Measurements from ENCODE around the gene STK32C.

STK32C gene

DNA sequence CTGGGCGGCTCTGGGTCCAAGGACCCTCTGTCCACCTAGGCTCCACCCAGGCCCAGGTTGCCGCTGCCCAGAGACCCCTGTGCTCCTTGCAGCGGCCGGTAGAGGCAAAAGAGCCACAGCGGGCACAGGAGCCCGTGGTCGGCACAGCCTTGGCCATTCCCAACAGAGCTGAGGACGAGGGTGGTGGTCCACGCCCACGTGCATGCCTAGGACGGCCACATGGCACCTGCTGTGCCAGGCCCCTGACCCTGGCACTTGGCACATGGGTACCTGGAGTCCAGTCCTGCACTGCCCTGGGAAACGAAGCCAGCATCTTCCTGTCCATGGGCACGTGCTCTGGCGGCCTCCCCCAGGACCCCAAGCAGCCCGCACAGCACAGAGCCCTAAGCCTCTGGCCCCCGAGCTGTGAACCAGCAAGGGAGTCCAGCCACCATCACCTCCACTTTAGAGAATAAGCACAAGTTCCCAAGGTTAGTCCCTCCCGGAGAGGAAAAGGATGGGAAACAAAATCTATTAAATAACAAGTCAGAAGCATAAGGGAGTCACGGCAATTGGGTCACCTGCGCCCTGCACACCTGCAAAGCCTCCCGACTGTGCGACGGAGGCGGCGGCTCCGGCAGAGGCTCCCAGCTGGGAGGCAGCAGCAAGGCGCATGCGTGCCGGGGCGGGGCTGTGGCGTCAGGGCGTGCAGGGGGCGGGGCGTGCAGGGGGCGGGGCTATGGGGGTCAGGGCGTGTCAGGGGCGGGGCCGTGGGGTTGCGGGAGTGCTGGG, 59.1 kb downstream of the STK32C start:
- DNase-seq (ENCODE audit: low read depth in 2 of 2), result peak; percentile 26 to 61

DNA sequence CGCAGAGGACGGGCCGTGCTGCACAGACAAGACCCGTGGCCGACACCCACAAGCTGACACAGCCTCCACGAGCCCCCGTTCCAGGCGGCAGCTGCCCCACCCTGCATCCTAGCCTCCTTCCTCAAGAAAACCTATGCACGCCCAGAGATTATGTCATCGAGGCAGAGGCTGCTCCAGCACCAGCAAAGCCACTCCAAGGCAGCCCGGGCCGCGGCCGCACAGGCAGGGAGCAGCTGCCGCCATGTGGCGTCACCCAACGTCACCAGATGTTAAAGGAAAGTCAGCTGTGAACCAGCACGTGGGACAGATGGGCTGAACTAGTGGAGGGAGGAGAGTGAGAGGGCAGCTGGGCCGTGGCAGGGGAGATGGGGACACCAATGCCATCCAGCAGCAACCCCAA, 59.8 kb downstream of the STK32C start:
- DNase-seq (ENCODE audit: low read depth in 2 of 2), result no peak

DNA sequence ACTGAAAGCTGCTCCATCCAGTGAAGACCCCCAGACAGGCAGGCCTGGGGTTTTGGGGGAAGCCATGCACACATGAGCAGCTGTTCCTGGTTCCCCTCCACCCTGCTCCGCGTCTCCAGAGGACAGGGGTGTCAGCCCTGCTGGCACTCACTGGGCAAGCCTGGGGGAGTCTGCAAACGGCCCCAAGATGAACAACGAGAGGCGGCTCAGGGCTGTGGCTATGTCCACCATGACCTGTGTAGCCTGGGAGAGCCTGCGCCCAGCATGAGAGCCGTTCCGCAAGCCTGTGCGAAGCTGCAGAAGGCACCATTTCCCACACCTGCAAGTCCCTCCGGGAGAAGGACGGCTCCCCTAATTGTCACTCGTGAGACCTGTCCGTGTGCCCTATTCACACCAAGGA, 61.5 kb downstream of the STK32C start:
- no peak for DNase-seq (ENCODE audit: low read depth in 2 of 2)

DNA sequence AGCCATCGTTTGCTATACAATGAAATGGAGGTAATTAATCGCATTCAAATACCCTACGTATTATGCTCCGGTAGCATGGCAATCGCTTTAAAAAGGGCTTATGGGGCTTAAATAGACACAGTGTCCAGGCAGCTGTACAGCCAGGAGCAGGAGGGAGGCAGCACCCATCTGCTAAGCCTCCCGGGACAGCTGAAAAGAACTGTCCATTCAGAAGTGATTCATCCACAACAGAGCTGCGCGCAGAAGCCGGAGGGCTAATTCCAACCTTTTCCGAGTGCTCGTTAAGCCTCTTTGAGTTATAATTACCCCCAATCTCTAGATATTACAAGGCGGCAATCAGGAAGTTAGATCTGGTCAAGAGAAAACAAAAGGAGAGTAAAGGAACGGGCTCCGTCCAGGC, 62.7 kb downstream of the STK32C start:
- DNase-seq (ENCODE audit: low read depth in 2 of 2), result no peak

DNA sequence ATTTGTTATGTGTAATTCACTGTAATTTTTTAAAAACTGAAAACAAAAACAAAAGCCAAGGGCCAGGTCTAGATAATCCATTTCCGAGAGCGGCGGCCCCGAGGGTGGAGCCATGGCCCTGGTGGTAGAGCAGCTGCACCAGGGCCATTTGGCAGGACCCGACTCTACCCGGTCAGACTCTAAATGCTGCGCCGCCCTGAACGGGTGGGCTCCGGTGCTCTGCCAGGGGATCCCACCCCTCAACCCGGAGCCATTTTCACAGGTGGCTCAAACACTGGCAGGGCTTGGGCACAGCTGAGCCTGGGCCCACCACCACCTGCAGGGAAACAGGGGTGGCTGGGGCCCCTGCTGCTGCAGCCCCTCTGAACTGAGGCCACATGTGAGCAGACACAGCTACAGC, 64.1 kb downstream of the STK32C start:
- DNase-seq (ENCODE audit: low read depth in 2 of 2), result no peak

DNA sequence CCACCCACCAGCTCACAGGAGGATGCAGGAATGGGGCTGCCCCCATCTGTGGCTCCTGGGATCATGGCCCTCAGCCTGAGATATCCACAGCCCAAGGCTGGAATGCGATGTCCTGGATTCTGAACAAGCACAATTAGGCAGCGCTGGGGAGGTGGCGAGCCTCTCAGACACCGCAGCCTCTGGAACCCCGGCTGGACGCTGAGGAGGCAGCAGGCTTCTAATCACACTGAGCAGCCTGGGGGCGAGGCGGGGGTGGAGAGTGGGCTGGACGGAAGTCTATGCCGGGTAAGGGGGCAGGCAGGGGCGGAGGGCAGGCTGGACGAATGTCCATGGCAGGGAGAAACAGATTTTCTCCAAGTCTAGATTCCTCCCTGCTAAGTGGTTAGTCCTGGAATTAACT, 64.6 kb downstream of the STK32C start:
- no peak for DNase-seq (ENCODE audit: low read depth in 2 of 2)

DNA sequence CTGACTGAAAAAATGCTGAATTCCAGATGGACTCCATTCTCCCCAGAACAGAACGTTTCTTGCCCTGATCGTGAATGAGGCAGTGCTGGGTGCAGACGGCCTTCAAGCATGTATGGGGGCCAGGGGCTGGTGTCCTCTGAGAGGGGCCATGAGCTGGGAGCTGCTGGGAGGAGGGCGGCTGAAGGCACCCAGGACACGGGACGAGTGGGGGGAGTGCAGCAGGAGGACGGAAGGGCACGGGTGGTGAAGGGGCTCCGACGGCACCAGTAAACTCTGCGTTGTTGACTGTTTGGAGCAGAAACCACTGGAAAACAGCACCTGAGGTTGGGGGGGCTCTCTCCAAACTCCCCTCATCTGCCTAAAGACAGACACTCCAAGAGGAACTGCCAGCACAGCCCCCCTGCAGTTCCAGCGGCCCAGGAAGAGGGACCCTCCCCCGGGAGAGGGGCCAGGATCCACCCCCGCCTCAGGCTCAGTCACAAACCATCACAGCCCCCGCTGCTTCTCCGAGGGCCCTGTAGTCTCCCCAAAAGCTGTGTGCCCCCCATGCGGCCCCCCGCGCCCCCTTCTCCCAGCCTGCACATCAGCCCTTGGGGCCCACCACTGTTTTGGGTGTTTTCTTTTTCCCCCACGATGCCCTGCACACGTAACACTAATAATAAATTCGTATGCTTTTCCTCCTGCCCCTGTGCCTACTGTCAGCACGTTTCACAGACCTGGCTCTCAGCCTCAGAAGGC, 65.5 kb downstream of the STK32C start:
- DNase-seq (ENCODE audit: low read depth in 2 of 2), result no peak

DNA sequence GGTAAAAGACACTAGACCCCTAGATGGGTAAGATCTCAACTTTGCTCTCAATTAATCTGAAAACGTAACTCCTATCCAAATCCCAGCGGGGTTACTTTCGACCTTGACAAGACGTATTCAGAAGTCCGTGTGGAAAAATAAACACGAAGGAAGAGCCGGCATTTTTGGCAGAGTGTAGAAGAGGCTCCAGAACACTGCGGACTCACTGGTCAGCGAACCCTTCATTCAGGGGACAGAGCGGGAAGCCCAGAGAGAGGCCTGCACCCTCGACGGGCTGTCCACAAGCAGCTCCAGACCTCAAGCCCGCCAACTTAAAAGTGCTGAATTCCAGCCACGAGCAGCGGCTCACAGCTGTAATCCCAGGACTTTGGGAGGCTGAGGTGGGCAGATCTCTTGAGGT, 66.3 kb downstream of the STK32C start:
- no peak for DNase-seq (ENCODE audit: low read depth in 2 of 2)

DNA sequence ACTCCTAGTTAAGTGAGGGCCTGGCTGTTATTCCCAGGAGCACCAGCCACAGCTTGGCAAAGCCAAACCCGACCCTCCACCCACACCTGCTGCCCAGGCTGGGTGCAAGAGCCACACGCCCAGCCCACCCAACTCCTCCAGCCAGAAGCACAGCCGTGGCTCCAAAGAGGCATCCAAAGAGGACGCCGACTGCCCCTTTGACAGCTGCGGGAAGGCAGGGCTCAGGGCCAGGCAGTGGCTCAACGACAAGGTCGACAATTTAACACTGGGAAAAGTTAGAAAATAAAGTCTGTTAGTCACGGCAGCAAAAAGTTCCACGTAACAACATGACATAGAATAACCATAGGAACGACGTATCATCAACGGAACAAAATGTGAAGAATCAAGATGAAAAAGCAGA, 66.7 kb downstream of the STK32C start:
- no peak for DNase-seq (ENCODE audit: low read depth in 2 of 2)

DNA sequence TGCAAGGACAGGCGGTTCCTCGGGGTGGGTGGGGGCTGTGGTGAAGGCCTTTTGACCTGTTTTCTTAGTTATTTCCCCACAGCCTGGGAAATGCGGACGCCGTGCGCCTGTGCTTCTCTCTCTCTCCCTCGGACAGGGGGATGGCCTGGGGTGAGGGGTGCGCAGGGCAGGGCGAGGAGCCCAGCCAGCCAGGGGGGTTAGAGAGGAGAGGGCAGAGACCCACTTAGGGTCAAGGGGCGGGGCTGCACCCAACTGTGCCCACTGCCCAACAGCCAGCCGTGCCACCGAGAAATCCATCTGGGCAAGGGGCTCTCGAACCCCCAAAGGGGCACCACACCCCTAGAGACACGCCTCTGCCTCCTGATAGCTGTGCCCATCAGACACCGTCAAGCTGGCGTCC, 67.2 kb downstream of the STK32C start:
- DNase-seq (ENCODE audit: low read depth in 2 of 2), result no peak

DNA sequence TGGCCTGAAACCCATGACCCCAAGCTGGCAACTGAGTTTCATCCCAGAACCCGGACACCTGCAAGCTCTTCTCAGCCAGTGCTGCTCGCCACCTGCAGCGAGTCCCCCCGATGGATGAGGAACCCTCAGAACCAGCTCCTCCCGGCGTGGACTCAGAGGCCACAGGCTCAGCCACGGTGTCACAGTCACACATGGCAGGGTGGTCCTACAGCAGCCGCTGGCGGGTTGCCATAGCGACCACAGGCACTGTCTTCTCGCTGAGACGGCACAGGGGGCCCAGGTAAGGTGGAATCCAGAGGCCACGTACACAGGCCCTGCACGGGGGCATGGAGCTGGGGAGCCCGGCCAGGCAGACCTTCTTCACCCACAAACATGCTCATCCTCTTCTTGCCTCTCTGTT, 67.6 kb downstream of the STK32C start:
- no peak for DNase-seq (ENCODE audit: low read depth in 2 of 2)

DNA sequence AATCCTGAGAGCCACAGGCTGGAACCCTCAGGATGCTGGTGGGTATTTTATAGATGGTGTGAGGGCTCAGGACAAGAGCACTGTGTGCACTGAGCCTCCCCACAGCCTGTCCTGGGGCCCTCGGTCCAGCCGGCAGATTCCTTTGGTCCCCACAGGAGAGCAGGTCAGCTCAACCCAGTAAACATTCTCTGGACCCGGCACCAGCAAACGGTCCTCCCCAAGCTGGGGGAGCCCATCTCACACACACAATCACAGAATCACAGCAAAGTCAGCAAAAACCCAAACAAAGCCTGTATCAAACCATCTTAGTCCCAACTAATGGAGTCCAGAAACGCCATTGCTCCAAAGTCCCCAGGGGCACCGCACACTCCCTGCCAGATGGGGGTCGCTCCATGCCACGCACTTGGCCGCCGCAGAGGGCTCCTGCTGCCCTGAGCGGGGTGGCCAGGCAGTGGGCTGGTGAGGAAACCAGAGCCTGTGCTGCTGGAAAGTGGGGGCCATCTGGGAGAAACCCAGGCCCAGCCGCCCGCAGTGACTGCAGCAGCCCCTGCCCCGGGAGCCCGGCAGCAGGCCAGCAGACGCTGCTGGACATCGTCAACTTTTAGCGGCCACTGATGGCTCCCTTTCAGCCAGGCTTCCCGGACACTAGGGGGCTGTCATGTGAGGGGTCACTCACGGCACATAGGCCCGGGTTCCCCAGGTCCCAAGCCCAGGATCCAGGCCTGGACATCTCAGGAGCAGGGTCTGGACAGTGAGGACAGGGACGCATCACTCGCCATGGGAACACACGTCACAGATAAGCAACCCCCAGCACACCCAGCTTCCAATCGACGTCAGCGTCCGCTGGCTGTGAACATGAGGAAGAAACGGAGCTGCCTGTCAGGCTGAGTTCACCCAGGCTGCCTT, 68.4 kb downstream of the STK32C start:
- no peak for DNase-seq (ENCODE audit: low read depth in 2 of 2)

DNA sequence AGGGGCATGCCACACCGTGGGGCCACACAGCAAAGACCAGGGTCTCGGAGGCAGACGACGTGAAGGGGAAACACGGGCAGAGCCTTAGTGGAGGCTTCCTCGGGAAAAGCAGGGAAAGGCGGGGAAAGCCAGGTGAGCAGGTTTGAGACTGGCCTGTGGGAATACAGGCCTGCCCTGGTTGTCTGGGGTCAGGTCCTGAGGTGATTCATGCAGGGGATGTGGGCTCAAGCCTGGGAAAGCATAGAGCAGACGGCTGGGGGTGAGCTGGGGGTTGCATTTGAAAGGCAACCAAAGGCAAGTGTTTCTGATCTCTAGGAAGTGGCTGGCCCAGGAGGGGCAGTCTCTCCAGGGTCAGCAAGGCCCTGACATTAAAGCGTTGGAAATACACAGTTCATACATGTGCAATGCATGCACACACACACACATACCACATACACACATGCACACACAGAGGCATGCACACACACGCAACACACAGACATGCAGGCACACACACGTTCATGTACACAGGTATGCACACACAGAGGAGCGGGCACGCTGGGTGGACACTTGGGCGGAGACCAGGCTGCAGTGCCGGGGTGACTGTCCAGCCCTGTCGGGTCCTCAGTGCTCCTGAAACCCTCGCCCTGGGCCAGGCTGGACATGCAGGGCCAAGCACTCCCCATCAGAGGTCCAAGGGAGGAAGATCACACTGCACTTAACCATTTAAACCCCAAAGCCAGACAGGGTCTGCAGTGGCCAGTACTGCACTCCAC, 69.2 kb downstream of the STK32C start:
- no peak for DNase-seq (ENCODE audit: low read depth in 2 of 2)

DNA sequence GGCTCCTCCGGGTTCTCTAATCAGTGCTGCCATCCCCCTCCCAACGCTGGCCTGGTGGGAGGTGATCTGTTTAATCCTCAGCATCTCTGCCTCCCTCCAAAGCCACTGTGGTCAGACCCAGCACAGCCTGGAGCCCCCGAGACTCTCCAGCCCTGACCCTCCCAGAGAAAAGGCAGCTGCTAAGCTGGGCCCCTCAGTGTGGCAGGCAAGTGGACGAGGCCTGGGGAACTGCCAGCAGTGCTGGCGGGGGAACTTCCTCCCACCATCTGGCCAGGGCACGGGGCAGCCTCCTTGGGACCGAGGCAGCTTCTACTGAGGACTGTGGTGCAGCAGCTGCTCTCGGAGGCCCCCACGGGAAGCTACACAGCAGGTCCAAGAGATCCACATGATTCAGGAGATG, 69.9 kb downstream of the STK32C start:
- no peak for DNase-seq (ENCODE audit: low read depth in 2 of 2)

DNA sequence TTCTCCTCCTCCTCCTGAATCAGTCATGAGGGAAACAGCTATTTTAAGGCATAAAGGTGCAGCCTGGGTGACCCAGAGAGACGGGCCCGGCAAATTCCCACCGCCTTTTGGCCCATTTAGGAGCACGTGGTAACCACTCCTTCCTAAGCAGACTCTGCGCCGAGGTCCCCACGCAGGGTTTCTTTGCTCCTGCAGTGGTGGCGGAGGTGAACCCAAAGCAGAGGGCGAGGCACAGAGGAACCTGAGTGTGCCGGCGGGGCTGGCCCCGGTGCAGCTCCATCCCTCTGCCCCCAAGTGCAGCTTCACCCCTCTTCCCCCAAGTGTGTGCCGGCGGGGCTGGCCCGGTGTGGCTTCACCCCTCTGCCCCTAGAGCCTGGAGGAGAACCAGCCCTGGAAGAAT, 70.4 kb downstream of the STK32C start:
- DNase-seq (ENCODE audit: low read depth in 2 of 2), result no peak

DNA sequence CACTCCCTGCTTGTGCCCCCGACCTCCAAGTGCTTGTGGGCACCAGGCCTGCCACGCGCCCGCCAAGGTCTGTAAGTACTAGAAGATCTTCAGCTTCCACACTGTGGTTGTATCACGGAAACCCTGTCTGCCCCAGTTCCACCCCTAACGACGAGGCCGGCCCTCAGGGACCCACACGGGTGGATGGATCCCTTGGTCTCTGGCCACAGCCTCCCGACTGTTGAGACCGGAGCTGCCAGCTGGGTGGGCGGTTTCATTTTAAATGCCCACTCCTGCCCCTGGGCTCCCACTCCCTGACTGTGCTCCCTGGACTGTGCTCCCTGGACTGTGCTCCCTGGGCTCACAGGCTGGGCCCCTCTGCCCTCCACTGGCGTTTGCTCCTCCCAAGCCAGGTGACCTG, 70.9 kb downstream of the STK32C start:
- no peak for DNase-seq (ENCODE audit: low read depth in 2 of 2)

DNA sequence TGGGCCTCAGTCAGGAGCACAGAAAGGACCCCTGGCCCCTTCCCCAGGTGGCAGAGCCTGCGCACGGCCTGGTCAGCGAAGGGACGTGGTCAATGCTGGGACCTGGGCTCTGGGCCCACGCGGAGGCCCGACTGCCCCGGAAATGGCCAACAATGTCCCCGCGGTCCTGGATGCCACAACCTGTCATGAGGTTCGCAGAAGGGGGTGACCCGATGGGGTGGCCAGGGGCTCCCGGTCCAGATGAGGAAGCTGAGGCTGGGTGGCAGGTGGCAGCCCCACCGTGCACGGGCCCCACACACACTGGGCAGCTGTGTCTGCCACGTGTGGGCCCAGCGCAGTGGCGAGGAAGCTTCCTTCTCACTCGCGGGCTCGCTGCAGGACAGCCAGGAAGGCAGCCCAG, 71.6 kb downstream of the STK32C start:
- no peak for DNase-seq (ENCODE audit: low read depth in 2 of 2)

DNA sequence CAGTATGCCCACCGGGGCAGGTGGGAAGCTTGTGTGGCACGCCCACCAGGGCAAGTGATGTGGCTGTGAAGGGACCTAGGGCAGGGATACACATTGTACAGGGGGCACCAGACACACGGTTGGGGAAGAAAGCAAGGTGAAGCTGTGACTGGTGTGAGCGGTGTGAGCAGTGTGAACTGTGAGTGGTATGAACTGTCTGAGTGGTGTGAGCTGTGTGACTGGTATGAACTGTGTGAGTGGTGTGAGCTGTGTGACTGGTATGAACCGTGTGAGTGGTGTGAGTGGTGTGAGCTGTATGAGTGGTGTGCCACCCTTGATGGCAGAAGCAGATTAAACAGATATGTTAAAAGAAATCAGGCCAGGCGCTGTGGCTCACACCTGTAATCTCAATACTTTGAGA, 72.9 kb downstream of the STK32C start:
- no peak for DNase-seq (ENCODE audit: low read depth in 2 of 2)

DNA sequence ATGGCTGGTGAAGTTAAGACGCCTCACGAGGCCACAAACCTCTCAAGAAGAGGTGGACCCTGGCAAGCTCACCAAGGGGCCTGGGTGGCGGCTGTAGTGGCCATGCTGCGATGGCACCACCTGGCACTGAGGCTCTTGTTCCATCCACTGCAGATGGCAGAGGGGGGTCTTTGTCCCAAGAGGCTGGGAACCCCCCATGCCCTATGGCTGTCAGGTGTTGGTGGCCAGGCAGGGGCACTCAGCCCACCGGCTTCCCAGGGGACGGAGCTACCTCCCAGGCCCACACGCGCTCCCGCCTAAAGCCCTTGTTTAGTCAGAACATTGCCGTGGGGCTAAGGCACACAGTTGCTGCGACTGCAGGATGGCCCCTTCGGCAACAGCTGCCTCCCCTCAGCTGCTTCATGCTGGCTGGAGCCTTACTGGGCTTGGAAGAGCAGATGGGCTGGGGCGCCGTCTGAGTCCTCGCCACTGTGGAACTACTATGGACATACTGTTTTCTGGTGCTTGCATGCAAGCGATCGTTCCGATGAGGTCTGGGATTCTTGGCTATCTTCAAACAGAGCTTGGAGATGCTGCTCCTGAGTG, 74.2 kb downstream of the STK32C start:
- no peak for DNase-seq (ENCODE audit: low read depth in 2 of 2)

DNA sequence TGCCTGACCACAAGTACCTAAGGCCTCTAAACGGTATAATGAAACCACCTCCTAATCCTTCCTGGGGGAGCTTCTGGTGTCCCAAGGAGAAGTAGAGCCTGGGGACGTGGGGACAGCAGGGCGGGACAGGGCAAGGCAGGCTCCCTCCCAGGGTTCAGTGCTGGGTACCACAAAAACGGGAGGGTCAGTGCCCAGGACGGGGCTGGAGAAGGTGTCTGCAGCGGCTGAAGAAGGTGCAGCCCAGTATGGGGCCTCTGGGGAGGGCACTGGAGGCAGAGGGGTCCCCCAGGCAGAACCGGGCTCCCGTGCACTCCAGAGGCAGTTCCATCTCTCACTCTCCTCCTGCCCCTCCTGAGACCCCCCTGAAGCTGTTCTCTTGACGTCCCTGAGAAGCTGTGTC, 74.8 kb downstream of the STK32C start:
- no peak for DNase-seq (ENCODE audit: low read depth in 2 of 2)
